CD4-positive, alpha-beta T cell treated with Interleukin-4 for 4 hours (primary cell): ENCODE measurements around the gene NKAIN4.

Experiments
- DNase-seq: peaks from one replicate; pipeline ENCODE4 v3.0.0-alpha.2; 2020

Gene NKAIN4

GRCh38 chr20:63273635-63274380, 19.5 kb upstream of the NKAIN4 start:
- no peak for DNase-seq

DNA sequence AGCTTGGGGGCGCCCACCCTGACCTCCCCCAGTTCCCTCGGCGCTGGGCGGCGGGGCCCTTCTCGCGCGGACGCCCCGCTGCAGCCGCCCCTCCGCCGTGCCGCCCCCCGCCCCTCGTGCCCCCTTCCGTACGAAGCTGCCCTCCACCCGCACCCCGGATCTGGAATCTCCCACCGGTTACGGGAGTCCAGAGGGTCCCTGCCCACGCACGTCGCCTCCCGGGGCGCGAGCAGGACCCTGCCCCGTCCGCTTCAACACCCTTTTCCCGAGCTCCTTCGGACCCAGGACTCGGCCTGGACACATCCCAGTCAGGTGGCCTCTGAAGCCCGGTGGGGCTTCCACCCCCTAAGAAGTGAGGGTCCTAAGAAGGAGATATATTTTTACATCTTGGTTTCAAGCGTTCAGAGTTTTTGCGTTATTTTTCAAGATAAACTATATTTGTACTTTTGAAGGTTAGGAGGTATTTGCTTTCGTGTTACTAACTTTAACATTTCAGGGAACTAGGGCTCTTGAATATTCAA, 18.9 kb upstream of the NKAIN4 start:
- no peak for DNase-seq

DNA sequence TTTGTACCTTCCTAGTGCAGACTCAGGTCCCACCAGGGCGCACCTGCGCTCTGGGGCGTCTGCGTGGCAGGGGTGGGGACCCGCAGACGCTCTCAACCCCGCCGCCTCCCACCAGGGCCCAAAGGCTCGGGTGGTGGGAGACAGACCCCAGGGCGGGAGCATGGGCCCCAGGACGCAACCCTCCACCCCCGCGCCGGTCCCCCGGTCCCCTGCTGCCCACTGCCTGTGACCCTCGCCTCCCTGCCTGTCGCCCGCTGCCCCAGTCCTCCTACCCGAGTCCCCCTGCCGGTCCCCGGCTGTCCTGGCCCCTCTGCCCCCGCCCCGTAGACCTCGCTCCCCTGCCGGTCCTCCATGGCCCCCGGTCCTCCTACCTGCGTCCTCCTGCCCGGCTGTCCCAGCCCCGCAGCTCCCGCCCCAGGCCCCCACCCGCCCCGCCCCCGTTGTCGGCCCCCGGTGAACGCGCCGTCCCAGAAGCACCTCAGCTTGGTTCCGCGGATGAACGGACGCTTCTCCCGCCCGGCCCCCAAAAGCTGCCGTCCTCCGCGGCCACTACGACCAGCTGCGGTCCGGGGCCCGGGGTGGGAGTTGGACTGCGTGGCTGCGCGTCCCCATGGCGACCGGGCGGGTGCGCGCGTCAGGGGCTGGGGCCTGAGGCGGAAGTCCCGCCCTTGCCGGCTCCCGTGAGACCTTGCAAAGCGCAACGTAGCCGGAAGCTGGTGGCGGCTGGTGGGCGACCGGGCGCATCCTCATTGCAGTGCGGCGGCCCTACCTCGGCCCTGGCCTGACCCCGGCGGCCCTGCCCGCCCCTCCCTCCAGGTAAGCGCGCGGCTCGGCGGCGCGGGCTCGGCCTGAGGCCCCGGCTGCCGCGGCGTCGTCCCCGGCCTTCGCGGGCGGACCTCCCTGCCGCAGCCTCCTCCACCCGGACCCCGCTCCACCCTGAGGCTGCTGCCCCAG, 18.1 kb upstream of the NKAIN4 start, which contains the start of gene ARFGAP1:
ARFGAP1 (plus strand) TSS at position 709 of the 954 bp plus-strand sequence. CDS start 2,768 bp downstream, outside the sequence.
- peak; percentile 83 for DNase-seq

GRCh38 chr20:63270606-63271325, 16.5 kb upstream of the NKAIN4 start:
- no peak for DNase-seq

DNA sequence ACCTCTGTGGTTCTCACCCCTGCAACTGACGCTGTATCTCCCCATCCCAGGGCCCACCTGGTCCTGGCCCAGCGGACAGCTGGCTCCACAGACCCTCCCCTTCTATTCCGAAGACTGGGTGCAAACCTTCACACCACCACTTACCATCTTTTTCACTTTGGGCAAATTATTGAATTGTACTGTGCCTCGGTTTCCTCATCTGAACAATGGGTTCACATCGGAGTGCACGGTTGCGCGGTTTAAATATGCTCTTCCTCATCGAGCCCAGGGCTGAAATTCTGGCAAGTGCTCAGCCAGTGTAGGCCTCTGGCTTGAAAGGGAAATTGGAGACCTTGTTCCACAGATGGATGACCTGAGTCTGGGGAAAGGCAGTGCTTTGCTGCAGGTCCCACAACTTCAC, 15.5 kb upstream of the NKAIN4 start:
- DNase-seq = no peak

GRCh38 chr20:63268671-63269439, 14.6 kb upstream of the NKAIN4 start:
- no peak for DNase-seq

GRCh38 chr20:63268256-63268655, 14.0 kb upstream of the NKAIN4 start:
- DNase-seq = no peak

GRCh38 chr20:63267691-63268090, 13.4 kb upstream of the NKAIN4 start:
- no peak for DNase-seq

GRCh38 chr20:63265891-63266515, 11.7 kb upstream of the NKAIN4 start:
- no peak for DNase-seq

DNA sequence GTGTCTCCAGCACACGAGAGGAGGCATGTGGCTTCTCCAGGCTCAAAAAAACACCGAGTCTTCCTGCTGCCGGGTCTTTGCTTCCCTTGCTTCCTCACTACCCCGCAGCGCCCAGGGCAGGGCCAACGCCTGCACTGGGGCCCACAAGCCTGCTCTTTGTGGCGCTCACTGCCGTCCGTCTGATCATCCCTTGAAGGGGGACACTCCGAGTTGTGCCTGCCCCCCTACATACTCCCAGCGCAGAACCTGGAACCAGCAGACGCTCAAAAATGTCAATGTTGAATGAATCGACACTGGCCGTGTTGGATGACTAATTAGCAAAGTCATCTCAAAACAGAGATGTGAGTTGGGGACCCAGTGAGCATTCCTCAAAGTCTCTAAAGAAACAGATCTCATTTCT, 10.3 kb upstream of the NKAIN4 start:
- DNase-seq = no peak

GRCh38 chr20:63264000-63264399, 9.7 kb upstream of the NKAIN4 start:
- no peak for DNase-seq

- no peak for DNase-seq
Observed at GRCh38 chr20:63262836-63263235, 8.6 kb upstream of the NKAIN4 start.

DNA sequence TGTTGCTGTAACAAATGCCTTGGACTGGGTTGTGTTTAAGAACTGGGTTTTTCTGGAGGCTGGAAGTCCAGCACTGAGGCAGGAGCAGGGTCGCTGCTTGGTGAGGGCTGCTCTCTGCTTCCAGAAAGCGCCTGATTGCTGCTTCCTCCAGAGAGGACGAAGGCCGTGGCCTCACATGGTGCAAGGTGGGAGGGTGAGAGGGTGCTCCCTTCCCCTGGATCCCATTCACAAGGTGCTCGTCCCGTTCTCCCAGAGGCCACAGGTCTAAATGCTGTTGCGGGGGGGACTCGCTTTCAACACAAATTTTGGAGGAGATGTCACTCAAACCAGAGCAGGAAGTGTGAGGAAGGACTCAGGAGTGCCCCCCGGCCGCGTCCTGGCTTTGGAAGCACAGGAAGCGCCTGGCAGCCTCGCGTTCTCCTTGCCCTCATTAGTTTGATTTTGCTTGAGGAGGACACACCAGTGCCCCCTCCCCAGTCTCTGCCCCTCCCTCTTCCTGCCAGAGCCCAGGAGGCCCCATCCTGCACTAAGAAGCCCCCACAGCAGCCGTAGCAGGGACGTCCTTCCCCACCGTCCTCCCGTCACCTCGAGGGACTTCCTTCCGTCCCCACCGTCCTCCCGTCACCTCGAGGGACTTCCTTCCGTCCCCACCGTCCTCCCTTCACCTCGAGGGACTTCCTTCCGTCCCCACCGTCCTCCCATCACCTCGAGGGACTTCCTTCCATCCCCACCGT, 7.7 kb upstream of the NKAIN4 start:
- DNase-seq = no peak

- no peak for DNase-seq
Observed at GRCh38 chr20:63261060-63261794, 7.0 kb upstream of the NKAIN4 start.

GRCh38 chr20:63260521-63260920, 6.3 kb upstream of the NKAIN4 start:
- DNase-seq = no peak

GRCh38 chr20:63259734-63260460, 5.6 kb upstream of the NKAIN4 start:
- no peak for DNase-seq

DNA sequence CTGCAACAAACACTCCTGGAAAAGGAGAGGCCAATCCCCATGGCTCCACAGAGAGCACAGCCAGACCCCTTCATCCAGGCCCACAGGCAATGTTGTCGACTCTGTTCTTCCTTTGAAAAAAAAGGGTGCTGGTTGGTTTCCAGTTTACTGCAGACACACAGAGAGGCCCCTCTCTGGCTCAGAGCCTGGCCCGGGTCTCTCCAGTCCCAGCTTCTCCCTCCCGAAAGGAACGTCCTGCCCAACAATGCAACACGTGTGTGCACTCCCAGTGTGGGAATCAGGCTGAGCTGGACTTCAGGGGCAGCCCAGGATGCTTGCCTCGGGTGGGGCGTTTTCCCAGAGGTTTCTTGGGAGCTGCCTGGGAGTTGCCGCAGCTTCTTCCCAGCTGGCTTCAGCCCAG, 4.5 kb upstream of the NKAIN4 start:
- DNase-seq = no peak

- no peak for DNase-seq
Observed at GRCh38 chr20:63257629-63258028, 3.4 kb upstream of the NKAIN4 start.

DNA sequence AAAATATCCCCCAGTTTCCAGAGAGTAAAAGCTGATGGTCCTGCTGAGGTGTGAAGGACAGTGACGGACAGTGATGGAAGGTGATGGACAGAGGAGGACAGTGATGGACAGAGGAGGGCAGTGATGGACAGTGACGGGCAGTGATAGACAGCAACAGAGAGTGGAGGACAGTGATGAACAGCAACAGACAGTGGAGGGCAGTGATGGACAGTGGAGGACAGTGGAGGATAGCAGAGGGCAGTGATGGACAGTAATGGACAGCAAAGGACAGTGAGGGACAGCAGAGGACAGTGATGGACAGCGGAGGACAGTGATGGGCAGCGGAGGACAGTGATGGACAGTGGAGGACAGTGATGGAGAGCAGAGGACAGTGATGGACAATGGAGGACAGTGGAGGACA, 2.7 kb upstream of the NKAIN4 start:
- DNase-seq = no peak
